Trophoblast cell (in vitro differentiated cells and primary cell): ENCODE results near the gene CCDC141.

Experiments
- DNase-seq, 2 donors: peaks; one replicate each; pipeline ENCODE4 v3.0.0-alpha.2; 2016
- H2AFZ ChIP-seq: 2 replicates; pipeline ENCODE4 v1.6.1; 2013; ENCODE audit warnings: low read length, moderate library complexity, mild to moderate bottlenecking; ENCODE audit not compliant: insufficient read depth, poor library complexity
- H2AK5ac ChIP-seq: 2 replicates; pipeline ENCODE4 v1.6.1; 2013; ENCODE audit warnings: mild to moderate bottlenecking, low read length
- H2BK120ac ChIP-seq: 2 replicates; pipeline ENCODE4 v1.6.1; 2013; ENCODE audit warnings: low read length, mild to moderate bottlenecking, moderate library complexity; ENCODE audit not compliant: insufficient read depth, poor library complexity
- H2BK12ac ChIP-seq: 2 replicates; pipeline ENCODE4 v1.6.1; 2013; ENCODE audit warnings: mild to moderate bottlenecking, low read length, moderate library complexity
- H2BK5ac ChIP-seq: 2 replicates; pipeline ENCODE4 v1.6.1; 2013; ENCODE audit warnings: low read length, low read depth, moderate library complexity, mild to moderate bottlenecking; ENCODE audit not compliant: poor library complexity
- H3K14ac ChIP-seq: 2 replicates; pipeline ENCODE4 v1.6.1; 2013; ENCODE audit warnings: mild to moderate bottlenecking, low read length
- H3K18ac ChIP-seq: 2 replicates; pipeline ENCODE4 v1.6.1; 2013; ENCODE audit warnings: mild to moderate bottlenecking, low read length
- H3K23ac ChIP-seq: 2 replicates; pipeline ENCODE4 v1.6.1; 2013; ENCODE audit warnings: low read length
- H3K27ac ChIP-seq: 2 replicates; pipeline ENCODE4 v1.5.1; 2013; ENCODE audit warnings: low read depth, mild to moderate bottlenecking, inconsistent platforms, low read length, moderate library complexity
- H3K27me3 ChIP-seq: 2 replicates; pipeline ENCODE4 v1.6.1; 2013; ENCODE audit warnings: inconsistent platforms, mild to moderate bottlenecking, low read length, moderate library complexity; ENCODE audit not compliant: insufficient read depth
- H3K36me3 ChIP-seq, 2 experiments: 1 replicate in 1 of 2; 2 replicates in 1 of 2; pipeline ENCODE4 v1.6.1; 2013; ENCODE audit warnings: low read length in 2 of 2, mild to moderate bottlenecking in 2 of 2, moderate library complexity in 1 of 2; ENCODE audit not compliant: insufficient read depth in 2 of 2, control insufficient read depth in 1 of 2
- H3K4ac ChIP-seq: 2 replicates; pipeline ENCODE4 v1.6.1; 2013; ENCODE audit warnings: low read depth, mild to moderate bottlenecking, low read length, moderate library complexity
- H3K4me1 ChIP-seq, 2 experiments: 1 replicate in 1 of 2; 2 replicates in 1 of 2; pipeline ENCODE4 v1.6.1; 2013; ENCODE audit warnings: low read length in 2 of 2, mild to moderate bottlenecking in 2 of 2, moderate library complexity in 1 of 2; ENCODE audit not compliant: insufficient read depth in 2 of 2, control insufficient read depth in 1 of 2
- H3K4me2 ChIP-seq: 2 replicates; pipeline ENCODE4 v1.6.1; 2013; ENCODE audit warnings: inconsistent platforms, mild to moderate bottlenecking, low read length, moderate library complexity
- H3K4me3 ChIP-seq: 2 replicates; pipeline ENCODE4 v1.5.1; 2013; ENCODE audit warnings: mild to moderate bottlenecking, low read depth, low read length, inconsistent platforms
- H3K79me1 ChIP-seq: one replicate; pipeline ENCODE4 v1.6.1; 2013; ENCODE audit warnings: low read length
- H3K79me2 ChIP-seq: 2 replicates; pipeline ENCODE4 v1.6.1; 2013; ENCODE audit warnings: low read length, mild to moderate bottlenecking; ENCODE audit not compliant: control insufficient read depth, insufficient read depth, poor library complexity
- H3K9ac ChIP-seq: 2 replicates; pipeline ENCODE4 v1.6.1; 2013; ENCODE audit warnings: mild to moderate bottlenecking, low read length
- H3K9me3 ChIP-seq: 2 replicates; pipeline ENCODE4 v1.6.1; 2013; ENCODE audit warnings: low read depth, mild to moderate bottlenecking, control low read depth, inconsistent platforms, low read length; ENCODE audit not compliant: insufficient read depth
- H4K12ac ChIP-seq: 2 replicates; pipeline ENCODE4 v1.6.1; 2013; ENCODE audit warnings: low read depth, mild to moderate bottlenecking, low read length, moderate library complexity
- H4K8ac ChIP-seq: 2 replicates; pipeline ENCODE4 v1.6.1; 2013; ENCODE audit warnings: low read depth, mild to moderate bottlenecking, low read length, moderate library complexity
- H4K91ac ChIP-seq: one replicate; pipeline ENCODE4 v1.6.1; 2013; ENCODE audit warnings: low read depth, mild to moderate bottlenecking, low read length, moderate library complexity
- WGBS: extraction: QIAGEN DNeasy Blood & Tissue Kit; methylation state at CpG from one replicate; pipeline ENCODE4 v1.1.7; 2013; ENCODE audit warnings: missing lambda C conversion rate; ENCODE audit not compliant: insufficient read length, insufficient coverage; ENCODE audit errors: extremely low coverage; 5-methylcytosine and 5-hydroxymethylcytosine counted together

The CCDC141 gene

DNA sequence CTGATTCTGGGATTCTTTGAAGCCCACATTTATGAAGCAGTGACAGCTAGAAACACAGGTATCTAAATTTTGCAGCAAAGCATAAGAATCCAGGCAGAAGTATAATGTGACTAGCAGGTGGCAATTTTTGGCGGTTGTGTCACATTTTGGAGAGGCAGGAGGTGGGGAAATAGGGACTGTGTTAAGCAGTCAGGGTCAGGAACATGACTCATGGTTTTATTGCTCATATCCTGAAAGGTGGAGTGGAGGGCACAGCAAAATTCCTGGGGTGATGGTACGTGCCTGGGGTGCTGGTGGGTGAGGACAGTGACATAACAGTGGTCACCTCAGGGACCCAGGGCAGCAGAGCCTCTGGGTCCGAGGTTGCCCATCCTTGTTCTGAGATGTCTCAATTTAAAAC is 179.2 kb downstream of the CCDC141 start:
- Histone ChIP-seq H3K4me2 (no peak overlapping the region), H4K12ac (no peak overlapping the region), H3K4me1 (peaks cover 0 to 3% of the 10 kb centered on the region in 2 experiments), H3K4me3 (no peak overlapping the region), H3K23ac (no peak overlapping the region), H3K27ac (no peak overlapping the region), H3K36me3 (no peaks in the 10 kb centered on the region), H2BK120ac (no peak overlapping the region), H3K14ac (no peak overlapping the region), H3K4ac (no peak overlapping the region), H4K8ac (no peak overlapping the region), H3K9me3 (no peaks in the 10 kb centered on the region), H3K79me1 (no peaks in the 10 kb centered on the region), H2AFZ (no peak overlapping the region), H3K9ac (peak overlapping the region; percentile 43), H3K18ac (no peak overlapping the region), H4K91ac (no peak overlapping the region), H3K27me3 (no peaks in the 10 kb centered on the region), H2BK12ac (no peak overlapping the region), H3K79me2 (no peaks in the 10 kb centered on the region), H2BK5ac (no peak overlapping the region), H2AK5ac (no peak overlapping the region)
- no CpG with 5 or more reads among the region's 3 CpGs for WGBS
- peak in 1 of 2 donors; percentile 6 for DNase-seq

DNA sequence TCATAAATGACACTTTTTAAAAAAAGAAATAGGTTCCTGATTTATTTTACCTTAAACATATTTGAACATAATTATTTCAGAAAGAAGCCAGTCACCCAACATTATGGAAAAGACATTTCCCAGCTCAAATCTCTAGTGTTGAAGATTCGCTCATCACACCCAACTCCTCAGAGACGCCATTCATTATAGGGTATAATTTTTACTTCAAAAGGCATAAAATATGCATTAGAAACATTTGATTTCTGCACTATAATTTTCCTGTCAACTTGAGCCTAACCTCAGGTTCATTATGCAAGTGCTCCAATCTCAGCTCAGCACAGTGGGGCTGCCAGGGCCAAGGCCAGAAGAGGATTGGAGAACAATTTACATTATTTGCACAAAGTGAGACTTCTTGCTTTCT is 183.9 kb downstream of the CCDC141 start:
- Histone ChIP-seq H3K27ac (no peak overlapping the region), H4K12ac (no peak overlapping the region)

DNA sequence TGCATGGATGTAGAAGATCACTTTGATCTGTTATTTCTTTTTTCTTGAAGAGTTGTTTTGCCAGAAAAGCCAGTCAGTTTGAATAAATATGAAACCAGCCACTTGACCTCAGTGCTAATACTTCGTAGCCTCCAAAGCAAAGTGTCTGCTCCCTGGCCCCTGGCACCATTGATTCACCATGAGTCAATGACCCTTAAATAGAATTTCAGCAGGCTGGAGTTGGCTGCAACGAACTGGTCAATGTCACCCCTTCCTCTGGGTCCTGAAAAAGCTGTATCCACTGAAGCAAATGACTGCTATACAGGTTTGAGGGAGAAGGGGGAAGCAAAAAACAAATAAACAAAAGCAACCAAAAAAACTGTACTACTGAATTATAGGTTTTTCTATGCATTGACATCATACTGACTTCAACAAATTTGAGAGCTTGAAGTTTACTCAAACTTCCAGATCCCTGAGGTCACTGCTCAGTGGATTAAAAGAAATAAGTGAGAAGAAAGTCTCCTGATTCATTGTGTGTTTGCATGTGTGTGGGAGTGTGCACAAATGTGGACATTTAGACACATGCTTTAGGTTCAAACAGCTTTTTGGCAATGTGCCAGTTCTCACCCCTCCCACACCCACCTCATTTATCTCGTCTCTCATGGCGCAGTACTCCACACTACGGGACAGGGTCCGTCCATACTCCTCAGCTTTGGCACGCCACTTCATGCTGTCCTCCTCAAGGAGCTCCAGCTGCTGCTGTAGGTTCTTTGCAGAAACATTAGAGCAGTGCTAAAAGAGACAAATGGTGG is 184.6 kb downstream of the CCDC141 start:
- H3K18ac ChIP-seq = no peak overlapping the region
- H2BK12ac ChIP-seq = no peak overlapping the region
- no peaks in the 10 kb centered on the region for H3K79me1 ChIP-seq
- no peak overlapping the region for H3K14ac ChIP-seq
- DNase-seq = no peak
- no peak overlapping the region for H4K91ac ChIP-seq
- H3K4me1 ChIP-seq = no peaks in the 10 kb centered on the region
- H3K9ac ChIP-seq = no peak overlapping the region
- no peak overlapping the region for H3K4ac ChIP-seq
- H2BK5ac ChIP-seq = no peak overlapping the region
- no peaks in the 10 kb centered on the region for H3K36me3 ChIP-seq
- no peak overlapping the region for H3K23ac ChIP-seq
- H4K8ac ChIP-seq = no peak overlapping the region
- no peak overlapping the region for H2AK5ac ChIP-seq
- no peak overlapping the region for H2BK120ac ChIP-seq
- H3K9me3 ChIP-seq = no peaks in the 10 kb centered on the region
- H3K4me3 ChIP-seq = no peak overlapping the region
- H4K12ac ChIP-seq = no peak overlapping the region
- H3K4me2 ChIP-seq = no peak overlapping the region
- H3K27ac ChIP-seq = no peak overlapping the region
- H2AFZ ChIP-seq = no peak overlapping the region
- WGBS = no CpG with 5 or more reads among the region's 7 CpGs
- no peaks in the 10 kb centered on the region for H3K27me3 ChIP-seq
- H3K79me2 ChIP-seq = no peaks in the 10 kb centered on the region

More for the DNA sequence above, 183.9 kb downstream of the CCDC141 start:
- H3K79me1 ChIP-seq = no peaks in the 10 kb centered on the region
- H3K18ac ChIP-seq = no peak overlapping the region
- no peaks in the 10 kb centered on the region for H3K4me1 ChIP-seq
- H2AFZ ChIP-seq = no peak overlapping the region
- no peak overlapping the region for H2BK5ac ChIP-seq
- DNase-seq = no peak
- no peak overlapping the region for H3K4me2 ChIP-seq
- H3K79me2 ChIP-seq = no peaks in the 10 kb centered on the region
- no peak overlapping the region for H3K14ac ChIP-seq
- H3K23ac ChIP-seq = no peak overlapping the region
- no peaks in the 10 kb centered on the region for H3K9me3 ChIP-seq
- H4K8ac ChIP-seq = no peak overlapping the region
- H3K27me3 ChIP-seq = no peaks in the 10 kb centered on the region
- no CpG with 5 or more reads among the region's 2 CpGs for whole genome bisulfite sequencing
- no peak overlapping the region for H4K91ac ChIP-seq
- no peak overlapping the region for H3K9ac ChIP-seq
- no peak overlapping the region for H2AK5ac ChIP-seq
- H2BK120ac ChIP-seq = no peak overlapping the region
- no peaks in the 10 kb centered on the region for H3K36me3 ChIP-seq
- H3K4me3 ChIP-seq = no peak overlapping the region
- no peak overlapping the region for H2BK12ac ChIP-seq
- no peak overlapping the region for H3K4ac ChIP-seq

DNA sequence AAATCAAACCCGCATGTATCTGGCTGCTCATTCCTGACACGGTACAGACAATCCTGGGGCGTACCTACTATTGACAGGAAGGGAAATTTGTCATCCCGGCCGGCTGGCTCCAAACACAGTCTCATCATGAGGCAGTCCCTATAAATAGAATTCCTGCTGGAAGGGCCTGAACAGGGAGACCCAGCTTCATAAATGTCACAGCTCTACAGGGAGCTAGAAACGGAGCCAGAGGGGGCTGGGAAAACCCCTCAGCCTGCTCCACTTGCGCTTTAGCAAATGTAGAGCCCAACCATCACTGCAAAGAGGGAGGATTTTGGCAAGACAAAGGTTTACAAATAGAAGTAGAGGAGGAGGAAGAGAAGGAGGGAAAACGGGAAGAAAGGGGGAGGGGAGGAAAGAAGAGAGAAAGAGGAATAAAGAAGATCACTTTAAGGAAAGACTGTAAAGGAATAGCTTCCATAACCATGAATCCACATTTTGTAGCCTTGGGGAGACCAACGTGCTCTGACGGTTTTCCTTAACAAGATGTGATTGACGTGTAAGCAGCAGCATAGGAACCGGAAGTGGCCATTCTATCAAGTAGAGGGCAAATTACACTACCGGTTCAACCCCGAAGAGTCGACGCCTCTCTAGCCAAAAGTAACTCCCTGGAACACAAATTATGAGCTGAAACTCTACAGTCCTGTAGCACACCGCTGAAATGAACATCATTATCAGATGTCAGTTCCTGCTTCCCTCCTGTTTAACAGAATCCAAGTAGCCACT is 185.9 kb downstream of the CCDC141 start:
- H2AFZ ChIP-seq = no peak overlapping the region
- H3K23ac ChIP-seq = no peak overlapping the region
- H4K12ac ChIP-seq = no peak overlapping the region
- no peak overlapping the region for H3K4me2 ChIP-seq
- no peaks in the 10 kb centered on the region for H3K79me1 ChIP-seq
- no peak overlapping the region for H3K4ac ChIP-seq
- no peaks in the 10 kb centered on the region for H3K4me1 ChIP-seq
- no peak overlapping the region for H2AK5ac ChIP-seq
- no peak overlapping the region for H3K4me3 ChIP-seq
- H3K9ac ChIP-seq = no peak overlapping the region
- no peak overlapping the region for H2BK12ac ChIP-seq
- H3K18ac ChIP-seq = no peak overlapping the region
- H4K91ac ChIP-seq = no peak overlapping the region
- H3K14ac ChIP-seq = no peak overlapping the region
- no peak overlapping the region for H2BK120ac ChIP-seq
- H3K9me3 ChIP-seq = no peaks in the 10 kb centered on the region
- no peak for DNase-seq
- no peak overlapping the region for H3K27ac ChIP-seq
- no peak overlapping the region for H2BK5ac ChIP-seq
- no peaks in the 10 kb centered on the region for H3K36me3 ChIP-seq
- no peaks in the 10 kb centered on the region for H3K79me2 ChIP-seq
- WGBS = 100% methylated on average over 1 of the region's 17 CpGs
- H4K8ac ChIP-seq = no peak overlapping the region
- H3K27me3 ChIP-seq = no peaks in the 10 kb centered on the region
